Endothelial cell (in vitro differentiated cells): Measurements from ENCODE around the gene MAP1S. TPM values are rescaled to one million over a fixed set of nuclear protein-coding genes. Genes with fewer than 3 reads are reported as not detected.
A peak's percentile ranks its signal among the peaks of the same experiment; 100 is the strongest.

Source experiments
- DNase-seq: peaks from one replicate; pipeline ENCODE4 v3.0.0; 2021; ENCODE audit warnings: low spot score
- H3K27ac Mint-ChIP-seq: one replicate; pipeline ENCODE4 v1.8.0; 2021; ENCODE audit warnings: mixed read lengths, inconsistent platforms; ENCODE audit not compliant: unreplicated experiment
- H3K27me3 Mint-ChIP-seq: one replicate; pipeline ENCODE4 v1.8.0; 2021; ENCODE audit warnings: mild to moderate bottlenecking, moderate library complexity, mixed read lengths, inconsistent platforms; ENCODE audit not compliant: unreplicated experiment
- H3K36me3 Mint-ChIP-seq: one replicate; pipeline ENCODE4 v1.8.0; 2021; ENCODE audit warnings: mild to moderate bottlenecking, low read depth, mixed read lengths, inconsistent platforms; ENCODE audit not compliant: unreplicated experiment
- H3K4me1 Mint-ChIP-seq: one replicate; pipeline ENCODE4 v1.8.0; 2021; ENCODE audit warnings: mild to moderate bottlenecking, mixed read lengths, inconsistent platforms; ENCODE audit not compliant: unreplicated experiment
- H3K4me3 Mint-ChIP-seq: one replicate; pipeline ENCODE4 v1.8.0; 2021; ENCODE audit warnings: mild to moderate bottlenecking, mixed read lengths, inconsistent platforms; ENCODE audit not compliant: unreplicated experiment
- H3K9me3 Mint-ChIP-seq: one replicate; pipeline ENCODE4 v1.8.0; 2021; ENCODE audit warnings: mixed read lengths, inconsistent platforms; ENCODE audit not compliant: unreplicated experiment
- total RNA-seq: library from RNA; stranded (reverse); fragmentation: NEBNext Ultra II Directional; extraction: Animal tissue kit (Norgen Biotek cat#: 25700); gene quantifications from one replicate; pipeline ENCODE4 v1.2.1, GENCODE V29; 2021; ENCODE audit not compliant: unreplicated experiment
- TF ChIP-seq, protein P1 (sequence below): fragments of 200-600 bp; sonication (generic); IDR thresholded peaks from one replicate; pipeline ENCODE4 v1.5.0; 2021; ENCODE audit warnings: antibody characterized with exemption; ENCODE audit not compliant: unreplicated experiment

MAP1S gene
- total RNA-seq, 1 donor from 2014 or later: 173 TPM

DNA sequence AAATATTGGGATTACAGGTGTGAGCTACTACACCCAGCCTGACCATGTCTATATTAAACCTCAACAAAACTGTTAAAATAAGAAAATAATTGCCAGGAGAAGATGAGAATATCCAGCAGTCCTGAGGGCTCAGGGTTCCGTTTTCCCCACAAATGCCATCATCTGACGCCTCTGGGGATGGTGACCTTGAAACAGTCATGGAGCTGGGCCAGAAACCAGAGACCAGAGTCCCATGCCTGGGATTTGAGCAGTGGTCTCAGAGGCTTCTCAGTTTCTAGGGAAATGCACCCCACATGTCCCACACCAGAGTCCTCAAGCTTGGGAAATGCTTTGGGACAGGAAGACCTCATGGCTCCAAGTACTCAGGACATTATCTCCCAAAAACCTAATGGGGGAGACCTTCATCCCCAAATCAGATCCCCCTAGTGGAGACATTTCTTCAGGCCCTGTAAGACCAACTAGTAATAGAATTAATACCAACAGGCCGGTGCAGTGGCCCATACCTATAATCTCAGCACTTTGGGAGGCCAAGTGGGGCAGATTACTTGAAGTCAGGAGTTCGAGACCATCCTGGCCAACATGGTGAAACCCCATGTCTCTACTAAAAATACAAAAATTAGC lies 2.9 kb upstream of the MAP1S start:
- Mint-ChIP-seq H3K36me3 (peaks cover 14% of the 10 kb centered on the region), H3K9me3 (no peaks in the 10 kb centered on the region), H3K27ac (no peak overlapping the region), H3K4me3 (no peak overlapping the region), H3K4me1 (peaks cover 29% of the 10 kb centered on the region), H3K27me3 (peaks cover 2% of the 10 kb centered on the region)
- TF ChIP-seq, protein P1, sequence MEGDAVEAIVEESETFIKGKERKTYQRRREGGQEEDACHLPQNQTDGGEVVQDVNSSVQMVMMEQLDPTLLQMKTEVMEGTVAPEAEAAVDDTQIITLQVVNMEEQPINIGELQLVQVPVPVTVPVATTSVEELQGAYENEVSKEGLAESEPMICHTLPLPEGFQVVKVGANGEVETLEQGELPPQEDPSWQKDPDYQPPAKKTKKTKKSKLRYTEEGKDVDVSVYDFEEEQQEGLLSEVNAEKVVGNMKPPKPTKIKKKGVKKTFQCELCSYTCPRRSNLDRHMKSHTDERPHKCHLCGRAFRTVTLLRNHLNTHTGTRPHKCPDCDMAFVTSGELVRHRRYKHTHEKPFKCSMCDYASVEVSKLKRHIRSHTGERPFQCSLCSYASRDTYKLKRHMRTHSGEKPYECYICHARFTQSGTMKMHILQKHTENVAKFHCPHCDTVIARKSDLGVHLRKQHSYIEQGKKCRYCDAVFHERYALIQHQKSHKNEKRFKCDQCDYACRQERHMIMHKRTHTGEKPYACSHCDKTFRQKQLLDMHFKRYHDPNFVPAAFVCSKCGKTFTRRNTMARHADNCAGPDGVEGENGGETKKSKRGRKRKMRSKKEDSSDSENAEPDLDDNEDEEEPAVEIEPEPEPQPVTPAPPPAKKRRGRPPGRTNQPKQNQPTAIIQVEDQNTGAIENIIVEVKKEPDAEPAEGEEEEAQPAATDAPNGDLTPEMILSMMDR: no peak
- DNase-seq: no peak

DNA sequence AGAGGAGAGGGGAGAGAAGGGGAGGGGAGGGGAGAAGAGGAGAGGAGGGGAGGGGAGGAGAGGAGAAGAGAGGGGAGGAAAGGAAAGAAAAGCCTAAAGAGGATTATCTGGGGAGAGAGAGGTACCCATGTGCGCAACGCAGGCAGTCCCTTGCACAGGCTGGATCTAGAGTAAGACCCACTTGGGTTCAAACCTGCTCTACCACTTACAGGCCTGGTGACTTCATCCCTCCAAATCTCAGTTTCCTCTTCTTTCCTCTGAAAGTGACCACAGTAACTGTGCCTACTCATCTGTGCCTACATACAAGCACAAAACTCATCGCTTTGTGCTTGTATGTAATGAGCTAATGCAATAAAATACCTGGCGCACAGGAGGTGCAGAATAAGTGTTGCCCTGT lies 732 bp upstream of the MAP1S start:
- DNase-seq: no peak
- H3K27ac Mint-ChIP-seq: no peak overlapping the region
- H3K4me3 Mint-ChIP-seq: peak overlapping the region; percentile 95
- peaks cover 44% of the 10 kb centered on the region for H3K4me1 Mint-ChIP-seq
- H3K36me3 Mint-ChIP-seq: peaks cover 17% of the 10 kb centered on the region
- peaks cover 7% of the 10 kb centered on the region for H3K27me3 Mint-ChIP-seq
- TF ChIP-seq, protein P1: no peak
- H3K9me3 Mint-ChIP-seq: no peaks in the 10 kb centered on the region

DNA sequence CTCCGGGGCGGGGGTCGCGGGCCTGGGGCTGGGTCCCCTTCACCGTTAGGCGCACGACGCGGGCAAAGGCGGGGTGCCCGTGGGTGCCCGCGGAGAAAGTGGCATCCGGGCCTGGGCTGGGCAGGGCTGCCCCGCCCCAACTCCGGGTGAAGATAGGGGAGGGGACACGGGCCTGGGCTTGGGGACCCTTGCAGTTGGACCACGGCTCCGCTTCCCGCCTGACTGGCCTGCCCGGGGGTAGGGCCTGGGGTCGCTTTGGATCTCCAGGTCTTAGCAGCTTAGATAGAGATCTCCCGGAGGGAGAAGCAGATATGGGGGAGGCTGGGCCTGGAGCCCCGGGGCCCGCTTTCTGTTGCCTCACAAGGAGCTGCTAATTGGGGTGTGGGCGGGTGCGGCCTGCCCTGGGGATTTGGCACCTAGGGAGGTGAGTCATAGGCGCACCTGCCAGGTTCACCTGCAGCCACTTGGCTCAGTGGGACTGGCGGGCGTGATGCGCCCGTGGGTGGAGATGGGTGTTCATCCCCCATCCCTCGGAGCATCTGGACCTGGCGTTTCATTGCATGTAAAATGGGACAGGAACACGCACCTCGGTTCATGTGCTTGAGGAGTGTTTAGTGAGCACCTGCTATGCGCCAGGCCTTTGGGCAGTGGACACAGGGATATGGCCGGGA lies 585 bp downstream of the MAP1S start:
- H3K9me3 Mint-ChIP-seq: no peaks in the 10 kb centered on the region
- H3K27ac Mint-ChIP-seq: peak overlapping the region; percentile 80
- no peak for DNase-seq
- peaks cover 12% of the 10 kb centered on the region for H3K27me3 Mint-ChIP-seq
- peak overlapping the region; percentile 96 for H3K4me3 Mint-ChIP-seq
- TF ChIP-seq, protein P1: no peak
- peaks cover 48% of the 10 kb centered on the region for H3K4me1 Mint-ChIP-seq
- peaks cover 21% of the 10 kb centered on the region for H3K36me3 Mint-ChIP-seq

DNA sequence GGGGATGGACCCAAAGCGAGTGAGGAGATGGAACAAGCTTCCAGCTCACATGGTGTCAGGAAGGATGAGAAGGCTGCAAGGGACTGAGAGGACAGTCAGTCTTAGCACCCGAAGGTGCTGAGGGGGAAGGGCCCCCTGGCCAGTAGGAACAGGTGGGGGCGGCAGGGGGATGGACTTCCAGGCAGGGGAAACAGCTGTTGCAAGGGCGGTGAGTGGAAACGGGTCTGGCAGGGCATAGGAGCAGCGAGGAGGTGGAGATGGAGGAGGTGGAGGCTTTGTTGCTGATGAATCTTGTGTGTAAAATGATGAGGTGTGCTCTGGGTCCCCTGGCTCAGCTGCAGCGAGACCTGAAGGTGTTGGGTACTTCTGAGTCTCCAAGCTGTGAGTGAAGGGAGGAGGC lies 1.2 kb downstream of the MAP1S start:
- H3K4me1 Mint-ChIP-seq: peaks cover 51% of the 10 kb centered on the region
- DNase-seq: no peak
- no peaks in the 10 kb centered on the region for H3K9me3 Mint-ChIP-seq
- peaks cover 15% of the 10 kb centered on the region for H3K27me3 Mint-ChIP-seq
- peaks cover 25% of the 10 kb centered on the region for H3K36me3 Mint-ChIP-seq
- TF ChIP-seq, protein P1: no peak
- H3K27ac Mint-ChIP-seq: peak overlapping the region; percentile 80
- H3K4me3 Mint-ChIP-seq: peak overlapping the region; percentile 96

DNA sequence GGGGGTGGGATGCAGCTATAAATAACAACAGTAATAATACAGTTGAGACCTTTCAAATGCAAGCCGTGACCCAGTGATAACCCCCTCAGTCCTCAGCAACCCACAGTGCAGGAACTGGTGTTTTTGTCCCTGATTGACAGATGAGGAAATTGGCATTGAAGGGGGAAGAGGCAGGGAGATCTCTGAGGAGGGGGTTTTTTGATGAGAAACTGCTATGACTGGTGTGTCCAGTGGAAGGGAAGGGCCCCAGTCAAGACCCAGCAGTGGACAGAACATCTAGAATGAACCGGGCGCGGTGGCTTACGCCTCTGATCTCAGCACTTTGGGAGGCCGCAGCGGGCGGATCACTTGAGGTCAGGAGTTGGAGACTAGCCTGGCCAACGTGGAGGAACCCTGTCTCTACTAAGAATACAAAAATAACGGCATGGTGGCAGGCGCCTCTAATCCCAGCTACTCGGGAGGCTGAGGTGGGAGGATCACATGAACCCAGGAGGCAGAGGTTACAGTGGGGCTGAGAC lies 1.9 kb downstream of the MAP1S start:
- peaks cover 15% of the 10 kb centered on the region for H3K27me3 Mint-ChIP-seq
- peaks cover 52% of the 10 kb centered on the region for H3K4me1 Mint-ChIP-seq
- no peaks in the 10 kb centered on the region for H3K9me3 Mint-ChIP-seq
- H3K4me3 Mint-ChIP-seq: peak overlapping the region; percentile 96
- H3K27ac Mint-ChIP-seq: peak overlapping the region; percentile 92
- DNase-seq: no peak
- TF ChIP-seq, protein P1: no peak
- H3K36me3 Mint-ChIP-seq: peaks cover 26% of the 10 kb centered on the region
